ENCODE results near the gene LOXHD1.

LOXHD1 gene

DNA sequence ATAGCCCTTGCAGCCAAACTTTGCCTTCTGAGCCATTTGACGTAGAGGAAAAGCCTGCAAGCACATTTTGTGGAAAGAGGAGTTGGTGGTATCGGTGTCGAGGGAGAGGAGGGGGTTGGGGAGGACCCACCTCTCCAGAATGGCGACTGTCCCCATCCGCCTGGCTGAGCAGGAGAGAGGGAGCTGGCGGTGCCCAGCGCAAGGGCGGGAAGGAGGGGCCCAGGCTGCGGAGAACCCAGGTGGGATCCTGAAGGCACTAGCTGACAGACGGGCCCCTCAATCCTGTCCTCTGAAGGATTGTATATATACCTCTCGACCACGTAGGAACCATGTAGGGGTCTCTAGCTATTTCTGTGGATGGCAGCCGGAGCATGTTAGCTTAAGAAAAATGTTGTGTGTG is 200.3 kb downstream of the LOXHD1 start:
- ChIA-PET CTCF (no interaction called here), POLR2A (no interaction called here)
- no peak for DNase-seq (ENCODE audit: extremely low spot score)
- no peak for TF ChIP-seq FOXK2 (IDR thresholded peaks at IDR 0.05)
- no peak for TF ChIP-seq CTBP1 (IDR thresholded peaks at IDR 0.05; ENCODE audit: borderline replicate concordance)
- TF ChIP-seq SUZ12 (IDR thresholded peaks at IDR 0.05): no peak
- no peak for TF ChIP-seq NFRKB (IDR thresholded peaks at IDR 0.05)
- TF ChIP-seq BHLHE40 (IDR thresholded peaks at IDR 0.05; ENCODE audit: borderline replicate concordance): no peak
- no peak for TF ChIP-seq TARDBP (IDR thresholded peaks at IDR 0.05)
- TF ChIP-seq FOXM1 (IDR thresholded peaks at IDR 0.05; ENCODE audit: borderline replicate concordance): no peak
- TF ChIP-seq L3MBTL2 (conservative IDR thresholded peaks at IDR 0.05): no peak
- no peak for TF ChIP-seq ZNF384 (IDR thresholded peaks at IDR 0.05)
- TF ChIP-seq ELF4 (IDR thresholded peaks at IDR 0.05): no peak
- no peak for TF ChIP-seq HDGF (IDR thresholded peaks at IDR 0.05; ENCODE audit: borderline replicate concordance)
- TF ChIP-seq, protein P1, sequence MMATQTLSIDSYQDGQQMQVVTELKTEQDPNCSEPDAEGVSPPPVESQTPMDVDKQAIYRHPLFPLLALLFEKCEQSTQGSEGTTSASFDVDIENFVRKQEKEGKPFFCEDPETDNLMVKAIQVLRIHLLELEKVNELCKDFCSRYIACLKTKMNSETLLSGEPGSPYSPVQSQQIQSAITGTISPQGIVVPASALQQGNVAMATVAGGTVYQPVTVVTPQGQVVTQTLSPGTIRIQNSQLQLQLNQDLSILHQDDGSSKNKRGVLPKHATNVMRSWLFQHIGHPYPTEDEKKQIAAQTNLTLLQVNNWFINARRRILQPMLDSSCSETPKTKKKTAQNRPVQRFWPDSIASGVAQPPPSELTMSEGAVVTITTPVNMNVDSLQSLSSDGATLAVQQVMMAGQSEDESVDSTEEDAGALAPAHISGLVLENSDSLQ (IDR thresholded peaks at IDR 0.05): no peak
- no peak for TF ChIP-seq FOXA1 (IDR thresholded peaks at IDR 0.05)
- TF ChIP-seq ARNT (IDR thresholded peaks at IDR 0.05): no peak
- TF ChIP-seq SP1 (IDR thresholded peaks at IDR 0.05): no peak
- TF ChIP-seq LEF1 (IDR thresholded peaks at IDR 0.05; ENCODE audit: borderline replicate concordance): no peak

DNA sequence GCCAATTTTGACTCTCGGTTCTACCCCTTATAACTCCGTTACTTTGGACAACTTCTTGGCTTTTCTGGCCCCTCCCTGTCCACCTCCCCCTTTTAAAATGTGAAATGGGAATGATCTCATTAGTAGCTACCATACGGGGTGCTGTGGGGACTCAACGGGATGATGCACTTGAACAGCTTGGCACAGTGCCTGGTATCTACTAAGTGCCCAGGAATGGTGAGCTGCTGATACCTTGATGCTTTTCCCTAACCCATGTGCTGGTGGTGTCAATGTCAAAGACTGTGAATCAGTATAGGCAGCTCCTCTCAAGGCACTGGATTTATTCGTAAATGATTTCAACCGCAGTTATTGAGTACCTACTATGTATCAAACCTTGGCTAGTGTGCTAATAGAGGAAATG is 204.2 kb downstream of the LOXHD1 start:
- TF ChIP-seq BHLHE40 (IDR thresholded peaks at IDR 0.05; ENCODE audit: borderline replicate concordance) (no peak), FOXM1 (IDR thresholded peaks at IDR 0.05; ENCODE audit: borderline replicate concordance) (no peak), FOXK2 (IDR thresholded peaks at IDR 0.05) (no peak), NFRKB (IDR thresholded peaks at IDR 0.05) (no peak), ARNT (IDR thresholded peaks at IDR 0.05) (no peak), TARDBP (IDR thresholded peaks at IDR 0.05) (no peak), CTBP1 (IDR thresholded peaks at IDR 0.05; ENCODE audit: borderline replicate concordance) (no peak)
- TF ChIP-seq, protein P1 (IDR thresholded peaks at IDR 0.05): no peak
- ChIA-PET POLR2A (no interaction called here), CTCF (interaction anchor here (0.9 kb wide), 1 partner anchor 205 kb away, joined by 3 read pairs; no protein-coding TSS in a partner anchor)
- no peak for DNase-seq (ENCODE audit: extremely low spot score)

DNA sequence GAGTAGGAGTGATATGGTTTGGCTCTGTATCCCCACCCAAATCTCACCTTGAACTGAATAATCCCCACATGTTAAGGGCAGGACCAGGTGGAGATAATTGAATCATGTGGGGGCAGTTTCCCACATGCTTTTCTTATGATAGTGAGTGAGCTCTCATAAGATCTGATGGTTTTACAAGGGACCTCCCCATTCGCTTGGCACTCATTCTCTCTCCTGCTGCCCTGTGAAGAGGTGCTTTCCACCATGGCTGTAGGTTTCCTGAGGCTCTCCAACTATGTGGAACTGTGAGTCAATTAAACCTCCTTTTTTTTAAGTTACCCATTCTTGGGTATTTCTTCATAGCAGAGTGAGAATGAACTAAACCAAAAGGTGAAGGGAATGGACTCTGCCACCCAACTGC is 207.5 kb downstream of the LOXHD1 start:
- no peak for DNase-seq (ENCODE audit: extremely low spot score)
- POLR2A ChIA-PET: no interaction called here
- CTCF ChIA-PET: no interaction called here
- TF ChIP-seq ELF4 (IDR thresholded peaks at IDR 0.05): no peak
- TF ChIP-seq ARNT (IDR thresholded peaks at IDR 0.05): no peak

DNA sequence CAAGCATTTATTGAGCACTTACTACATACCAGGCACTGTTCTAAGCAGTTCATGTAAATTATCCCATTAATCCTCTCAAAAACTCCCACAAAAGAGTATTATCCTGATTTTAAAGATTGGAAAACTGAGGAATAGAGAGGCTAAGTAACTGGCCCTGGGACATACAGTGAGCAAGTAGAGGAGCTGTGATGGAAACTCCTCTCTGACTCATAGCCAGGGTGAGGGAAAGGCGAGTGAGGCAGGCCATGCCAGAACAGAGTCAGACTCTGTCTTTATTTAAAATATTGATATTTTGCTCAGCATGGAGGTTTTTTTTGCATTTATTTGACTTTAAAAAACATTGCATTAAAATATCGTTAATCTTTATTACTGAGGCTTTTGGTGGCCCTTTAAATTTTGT is 208.0 kb downstream of the LOXHD1 start:
- CTCF ChIA-PET: interaction anchor here (1.1 kb wide), 1 partner anchor 10 kb away, joined by 3 read pairs; no protein-coding TSS in a partner anchor
- DNase-seq (ENCODE audit: extremely low spot score): no peak
- TF ChIP-seq FOXK2 (IDR thresholded peaks at IDR 0.05): no peak
- TF ChIP-seq NFRKB (IDR thresholded peaks at IDR 0.05): no peak
- POLR2A ChIA-PET: no interaction called here

DNA sequence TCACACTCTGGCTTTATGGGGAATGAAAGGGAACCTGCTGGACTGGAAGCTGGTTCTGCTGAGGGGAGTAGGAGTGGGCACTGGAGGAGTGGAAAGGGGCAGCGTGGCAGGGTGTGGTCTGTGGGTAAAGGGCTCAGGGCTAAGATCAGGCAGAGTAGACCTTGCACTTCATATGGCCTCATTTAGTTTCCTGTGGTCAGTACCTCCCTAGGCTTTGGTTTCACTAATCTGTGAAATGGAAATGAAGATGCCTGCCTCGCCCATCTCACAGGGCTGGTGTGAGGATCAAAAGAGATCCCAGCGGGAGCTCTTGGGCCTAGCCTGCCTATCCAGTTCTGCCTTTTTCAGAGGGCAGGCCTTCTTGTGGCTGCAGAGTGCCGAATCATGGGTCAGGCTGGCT is 208.7 kb downstream of the LOXHD1 start:
- no peak for DNase-seq (ENCODE audit: extremely low spot score)
- CTCF ChIA-PET: interaction anchor here (1.1 kb wide), 1 partner anchor 11 kb away, joined by 3 read pairs; no protein-coding TSS in a partner anchor
- TF ChIP-seq ZNF384 (IDR thresholded peaks at IDR 0.05) (no peak), SUZ12 (IDR thresholded peaks at IDR 0.05) (no peak), L3MBTL2 (conservative IDR thresholded peaks at IDR 0.05) (no peak), LEF1 (IDR thresholded peaks at IDR 0.05; ENCODE audit: borderline replicate concordance) (no peak), SP1 (IDR thresholded peaks at IDR 0.05) (no peak), NFRKB (IDR thresholded peaks at IDR 0.05) (no peak), HDGF (IDR thresholded peaks at IDR 0.05; ENCODE audit: borderline replicate concordance) (no peak), FOXM1 (IDR thresholded peaks at IDR 0.05; ENCODE audit: borderline replicate concordance) (no peak), CTBP1 (IDR thresholded peaks at IDR 0.05; ENCODE audit: borderline replicate concordance) (no peak), TARDBP (IDR thresholded peaks at IDR 0.05) (no peak), FOXK2 (IDR thresholded peaks at IDR 0.05) (no peak), FOXA1 (IDR thresholded peaks at IDR 0.05) (no peak), ELF4 (IDR thresholded peaks at IDR 0.05) (no peak)
- POLR2A ChIA-PET: no interaction called here

DNA sequence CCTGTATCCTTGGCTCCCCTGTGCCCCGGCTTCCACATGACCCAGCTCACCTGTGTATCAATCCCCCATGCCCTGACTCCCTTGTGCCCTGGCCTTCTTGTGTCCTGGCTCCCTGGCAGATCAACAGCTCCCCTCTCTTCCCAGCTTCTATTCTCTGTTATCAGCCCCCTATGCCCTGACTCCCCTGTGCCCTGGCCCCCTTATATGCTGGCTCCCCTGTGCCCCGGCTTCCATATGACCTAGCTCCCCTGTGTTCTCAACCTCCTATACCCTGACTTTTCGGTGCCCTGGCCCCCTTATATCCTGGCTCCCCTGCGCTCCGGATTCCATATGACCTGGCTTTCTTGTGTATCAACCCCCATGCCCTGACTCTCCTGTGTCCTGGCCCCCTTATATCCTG is 209.2 kb downstream of the LOXHD1 start:
- POLR2A ChIA-PET: no interaction called here
- no peak for DNase-seq (ENCODE audit: extremely low spot score)
- no peak for TF ChIP-seq LEF1 (IDR thresholded peaks at IDR 0.05; ENCODE audit: borderline replicate concordance)
- no peak for TF ChIP-seq ELF4 (IDR thresholded peaks at IDR 0.05)
- no peak for TF ChIP-seq FOXK2 (IDR thresholded peaks at IDR 0.05)
- no peak for TF ChIP-seq FOXM1 (IDR thresholded peaks at IDR 0.05; ENCODE audit: borderline replicate concordance)
- TF ChIP-seq BHLHE40 (IDR thresholded peaks at IDR 0.05; ENCODE audit: borderline replicate concordance): no peak
- TF ChIP-seq, protein P1 (IDR thresholded peaks at IDR 0.05): no peak
- no peak for TF ChIP-seq ZNF384 (IDR thresholded peaks at IDR 0.05)
- no peak for TF ChIP-seq FOXA1 (IDR thresholded peaks at IDR 0.05)
- no peak for TF ChIP-seq SUZ12 (IDR thresholded peaks at IDR 0.05)
- TF ChIP-seq L3MBTL2 (conservative IDR thresholded peaks at IDR 0.05): no peak
- TF ChIP-seq ARNT (IDR thresholded peaks at IDR 0.05): no peak
- TF ChIP-seq SP1 (IDR thresholded peaks at IDR 0.05): no peak
- no peak for TF ChIP-seq HDGF (IDR thresholded peaks at IDR 0.05; ENCODE audit: borderline replicate concordance)
- TF ChIP-seq NFRKB (IDR thresholded peaks at IDR 0.05): no peak
- TF ChIP-seq TARDBP (IDR thresholded peaks at IDR 0.05): no peak
- CTCF ChIA-PET: no interaction called here

DNA sequence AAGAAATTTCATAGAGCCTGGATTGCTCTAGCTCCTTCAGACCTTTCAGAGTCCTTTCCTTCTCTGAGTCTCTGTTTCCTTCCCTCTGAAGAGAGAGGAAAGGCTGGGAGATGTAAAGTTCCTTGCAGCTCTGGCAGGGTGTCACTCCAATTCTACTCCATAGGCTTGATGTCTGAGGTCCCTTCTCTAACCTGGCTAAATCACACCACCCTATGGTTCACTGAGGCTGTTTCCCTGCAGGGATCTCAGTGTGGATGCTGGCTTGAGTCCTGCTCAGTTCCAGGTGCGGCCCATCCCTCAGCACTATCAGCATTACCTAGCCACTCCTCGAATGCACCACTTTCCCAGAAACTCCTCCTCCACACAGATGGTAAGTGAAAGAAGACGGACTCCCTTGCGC is 209.7 kb downstream of the LOXHD1 start:
- CTCF ChIA-PET: no interaction called here
- no peak for TF ChIP-seq FOXM1 (IDR thresholded peaks at IDR 0.05; ENCODE audit: borderline replicate concordance)
- TF ChIP-seq HDGF (IDR thresholded peaks at IDR 0.05; ENCODE audit: borderline replicate concordance): no peak
- no peak for TF ChIP-seq BHLHE40 (IDR thresholded peaks at IDR 0.05; ENCODE audit: borderline replicate concordance)
- no peak for TF ChIP-seq ZNF384 (IDR thresholded peaks at IDR 0.05)
- TF ChIP-seq SUZ12 (IDR thresholded peaks at IDR 0.05): no peak
- no peak for TF ChIP-seq CTBP1 (IDR thresholded peaks at IDR 0.05; ENCODE audit: borderline replicate concordance)
- no peak for TF ChIP-seq SP1 (IDR thresholded peaks at IDR 0.05)
- no peak for TF ChIP-seq FOXA1 (IDR thresholded peaks at IDR 0.05)
- no peak for TF ChIP-seq NFRKB (IDR thresholded peaks at IDR 0.05)
- TF ChIP-seq, protein P1 (IDR thresholded peaks at IDR 0.05): no peak
- no peak for TF ChIP-seq FOXK2 (IDR thresholded peaks at IDR 0.05)
- TF ChIP-seq ARNT (IDR thresholded peaks at IDR 0.05): no peak
- TF ChIP-seq TARDBP (IDR thresholded peaks at IDR 0.05): no peak
- TF ChIP-seq ELF4 (IDR thresholded peaks at IDR 0.05): no peak
- no peak for DNase-seq (ENCODE audit: extremely low spot score)
- POLR2A ChIA-PET: no interaction called here

All from HEK293T (cell line).